Parietal lobe (tissue), 1 donor: ENCODE measurements around the gene MRPS18C. TPM values are rescaled to one million over a fixed set of nuclear protein-coding genes. Genes with fewer than 3 reads are reported as not detected.

Experiments used
- total RNA-seq: library from RNA; depleted of rRNA; stranded (reverse); fragments of >200 nt; gene quantifications from one replicate; pipeline ENCODE4 v1.2.3, GENCODE V29; 2014

MRPS18C gene
- 29.7 TPM for total RNA-seq

DNA sequence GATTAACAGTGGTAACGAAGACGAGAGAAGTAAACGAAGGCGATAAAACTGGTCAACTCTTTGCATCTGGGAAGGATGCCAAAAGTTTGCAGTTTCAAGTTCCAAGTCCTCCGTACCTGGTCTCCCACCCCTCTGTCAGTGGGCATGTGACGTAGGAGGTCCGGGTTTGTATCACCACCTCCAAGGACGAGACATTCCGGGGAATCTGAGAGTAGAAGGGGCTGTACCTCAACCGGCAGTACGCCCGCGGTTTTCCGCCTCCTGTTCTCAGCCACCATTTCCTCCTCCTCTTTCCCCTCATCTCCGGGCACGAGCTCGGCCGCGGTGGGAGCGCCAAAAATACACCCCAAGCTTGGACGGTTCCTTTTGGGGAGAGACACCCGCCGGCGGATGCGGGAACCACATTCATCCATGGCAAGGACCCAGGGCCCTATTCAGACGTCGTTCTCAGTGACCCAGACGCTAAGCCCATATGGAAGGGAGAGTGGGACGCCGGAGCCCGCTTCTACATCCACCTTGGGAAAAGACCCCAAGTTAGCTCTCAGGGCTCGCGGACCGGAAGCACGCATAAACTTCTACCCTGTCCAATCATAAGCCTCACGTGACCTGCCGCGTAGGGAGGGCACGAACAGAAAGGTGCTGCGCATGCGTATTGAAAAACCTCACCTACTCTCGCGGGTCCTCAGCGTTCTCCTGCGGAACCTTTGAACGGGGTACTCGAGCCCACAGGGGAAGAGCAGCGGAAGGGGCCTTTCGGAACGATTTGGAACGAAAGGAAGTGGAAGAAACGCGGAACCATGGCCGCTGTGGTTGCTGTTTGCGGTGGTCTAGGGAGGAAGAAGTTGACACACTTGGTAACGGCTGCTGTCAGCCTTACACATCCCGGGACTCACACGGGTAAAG, at the start of gene MRPS18C, which contains the start of gene HELQ:
Gene MRPS18C, plus strand, starts transcription at position 778 of the 903 bp plus-strand sequence. Its CDS starts 20 bp downstream, at position 798.
Gene HELQ, minus strand, starts transcription at position 543 of the 903 bp plus-strand sequence. Its CDS starts 130 bp downstream, at position 413.

DNA sequence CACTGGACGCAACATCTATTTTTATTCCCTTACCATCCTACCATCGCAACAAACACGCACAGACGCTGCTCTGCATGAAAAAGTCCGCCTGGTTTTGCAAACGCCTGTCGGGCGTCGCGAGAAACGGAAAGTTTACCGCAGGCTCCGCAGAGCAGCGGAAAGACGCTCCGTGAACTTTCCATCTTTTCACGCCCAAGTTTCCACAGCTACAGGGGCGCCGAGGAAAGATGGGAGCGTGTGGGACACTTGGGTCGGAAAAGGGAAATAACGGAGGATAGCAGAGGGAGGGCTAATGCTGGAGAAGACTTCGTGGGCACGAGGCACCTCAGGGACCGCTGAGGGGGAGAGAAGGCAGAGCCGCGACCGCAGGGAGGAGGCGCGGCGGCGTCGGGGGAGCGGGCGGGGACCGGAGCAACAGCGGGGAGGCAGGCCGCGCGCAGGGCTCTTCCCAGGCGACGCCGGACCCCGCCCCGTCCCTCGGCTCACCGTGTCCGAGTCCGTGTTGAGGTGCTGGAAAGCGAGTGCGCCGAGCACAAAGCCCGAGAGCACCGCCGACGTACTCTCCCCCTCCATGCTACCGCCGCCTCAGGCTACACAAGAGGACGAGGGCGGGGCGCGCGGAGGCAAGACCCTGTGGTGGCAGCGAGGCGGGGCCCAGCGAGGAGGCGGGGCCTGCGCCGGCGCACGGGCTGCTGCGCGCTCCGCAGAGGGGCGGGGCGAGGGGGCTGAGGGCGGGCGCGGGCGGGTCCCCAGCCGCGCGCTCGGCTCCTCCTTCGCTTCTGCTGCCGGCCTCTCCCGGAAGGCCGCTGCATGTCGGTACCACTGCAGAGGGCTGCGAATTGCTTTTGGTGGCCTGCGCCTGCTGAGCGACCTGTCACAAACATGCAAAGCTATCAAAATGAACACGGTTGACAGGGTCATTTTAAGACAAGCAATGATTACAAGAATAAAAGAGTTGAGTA, 28.9 kb downstream of the MRPS18C start, which contains the start of gene ABRAXAS1:
Gene ABRAXAS1, minus strand, starts transcription at position 601 of the 962 bp plus-strand sequence. Its CDS starts 28 bp downstream, at position 573.

Other genes with a start within 250 kb of the MRPS18C start
- 14.4 TPM for gene COQ2, start 171.3 kb upstream of the MRPS18C start, total RNA-seq
- gene HPSE, start 121.2 kb upstream of the MRPS18C start, total RNA-seq = 0.94 TPM
- 22.5 TPM for gene HELQ, start 235 bp upstream of the MRPS18C start, total RNA-seq
- 7.8 TPM for gene ABRAXAS1, start 29.0 kb downstream of the MRPS18C start, total RNA-seq
- not detected for gene GPAT3, start 80.0 kb downstream of the MRPS18C start, total RNA-seq